Measurements from ENCODE around the gene LRRN2. TPM values are rescaled to one million over a fixed set of nuclear protein-coding genes. Genes with fewer than 3 reads are reported as not detected.

Gene LRRN2
- total RNA-seq, 1 experiment from 2014 or later, result 5.3 TPM

GRCh38 chr1:204628868-204629267 lies 56.7 kb downstream of the LRRN2 start:
- TF ChIP-seq NFATC4 (CRISPR knock-in tag; IDR thresholded peaks at IDR 0.05) (no peak), RORB (CRISPR knock-in tag; IDR thresholded peaks at IDR 0.05) (no peak), PRRX2 (CRISPR knock-in tag; IDR thresholded peaks at IDR 0.05) (no peak), CREM (CRISPR knock-in tag; IDR thresholded peaks at IDR 0.05) (no peak), SP1 (CRISPR knock-in tag; conservative IDR thresholded peaks at IDR 0.05) (no peak), NFE2L1 (CRISPR knock-in tag; IDR thresholded peaks at IDR 0.05) (no peak), RELA (CRISPR knock-in tag; IDR thresholded peaks at IDR 0.05; ENCODE audit: borderline replicate concordance) (no peak), E2F1 (CRISPR knock-in tag; IDR thresholded peaks at IDR 0.05) (no peak), FOXJ3 (CRISPR knock-in tag; IDR thresholded peaks at IDR 0.05; ENCODE audit: borderline replicate concordance) (no peak), ELF4 (CRISPR knock-in tag; IDR thresholded peaks at IDR 0.05; ENCODE audit: low read depth) (no peak), GABPB1 (CRISPR knock-in tag; IDR thresholded peaks at IDR 0.05) (no peak), ATF3 (CRISPR knock-in tag; conservative IDR thresholded peaks at IDR 0.05) (no peak), JUN (CRISPR knock-in tag; IDR thresholded peaks at IDR 0.05) (no peak), FOXP1 (CRISPR knock-in tag; IDR thresholded peaks at IDR 0.05; ENCODE audit: borderline replicate concordance) (no peak), IRF2 (CRISPR knock-in tag; IDR thresholded peaks at IDR 0.05; ENCODE audit: borderline replicate concordance, low read depth) (no peak)
- TF ChIP-seq, protein P1, sequence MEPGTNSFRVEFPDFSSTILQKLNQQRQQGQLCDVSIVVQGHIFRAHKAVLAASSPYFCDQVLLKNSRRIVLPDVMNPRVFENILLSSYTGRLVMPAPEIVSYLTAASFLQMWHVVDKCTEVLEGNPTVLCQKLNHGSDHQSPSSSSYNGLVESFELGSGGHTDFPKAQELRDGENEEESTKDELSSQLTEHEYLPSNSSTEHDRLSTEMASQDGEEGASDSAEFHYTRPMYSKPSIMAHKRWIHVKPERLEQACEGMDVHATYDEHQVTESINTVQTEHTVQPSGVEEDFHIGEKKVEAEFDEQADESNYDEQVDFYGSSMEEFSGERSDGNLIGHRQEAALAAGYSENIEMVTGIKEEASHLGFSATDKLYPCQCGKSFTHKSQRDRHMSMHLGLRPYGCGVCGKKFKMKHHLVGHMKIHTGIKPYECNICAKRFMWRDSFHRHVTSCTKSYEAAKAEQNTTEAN (CRISPR knock-in tag; IDR thresholded peaks at IDR 0.05), result no peak
- TF ChIP-seq, protein P2, sequence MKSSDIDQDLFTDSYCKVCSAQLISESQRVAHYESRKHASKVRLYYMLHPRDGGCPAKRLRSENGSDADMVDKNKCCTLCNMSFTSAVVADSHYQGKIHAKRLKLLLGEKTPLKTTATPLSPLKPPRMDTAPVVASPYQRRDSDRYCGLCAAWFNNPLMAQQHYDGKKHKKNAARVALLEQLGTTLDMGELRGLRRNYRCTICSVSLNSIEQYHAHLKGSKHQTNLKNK (CRISPR knock-in tag; IDR thresholded peaks at IDR 0.05), result no peak
- no peak overlapping the region for H3K4me3 Mint-ChIP-seq
- ChIA-PET CTCF (interaction anchor here (1.8 kb wide), 1 partner anchor 178 kb away, joined by 11 read pairs; no protein-coding TSS in a partner anchor), POLR2A (interaction anchor here (0.5 kb wide), 1 partner anchor 18 kb away, joined by 3 read pairs; no protein-coding TSS in a partner anchor)
- H3K9me3 Mint-ChIP-seq, result peaks cover 7% of the 10 kb centered on the region
- H3K36me3 Mint-ChIP-seq, result peaks cover 6% of the 10 kb centered on the region
- DNase-seq (ENCODE audit: low spot score) (no peak), ATAC-seq (no peak)
- H3K4me1 Mint-ChIP-seq, result peaks cover 24% of the 10 kb centered on the region
- H3K27me3 Mint-ChIP-seq (ENCODE audit: low read depth), result no peaks in the 10 kb centered on the region; the same call in 1 of the 2 replicates
- H3K27ac Mint-ChIP-seq, result no peak overlapping the region

- Mint-ChIP-seq H3K36me3 (peaks cover 6% of the 10 kb centered on the region), H3K9me3 (peaks cover 7% of the 10 kb centered on the region), H3K4me3 (no peak overlapping the region), H3K27ac (no peak overlapping the region), H3K27me3 (ENCODE audit: low read depth) (no peaks in the 10 kb centered on the region; the same call in 1 of the 2 replicates), H3K4me1 (peaks cover 29% of the 10 kb centered on the region)
- DNase-seq (ENCODE audit: low spot score), result no peak
- ChIA-PET CTCF (interaction anchor here (0.9 to 1.9 kb wide), 13 partner anchors 11 to 229 kb away, joined by 3 to 11 read pairs (median 4); no protein-coding TSS in a partner anchor), POLR2A (interaction anchor here (0.6 kb wide), 2 partner anchors 9 to 83 kb away, joined by 3 read pairs; no protein-coding TSS in a partner anchor)
- ATAC-seq, result no peak
- TF ChIP-seq ESRRA (CRISPR knock-in tag; IDR thresholded peaks at IDR 0.05; ENCODE audit: borderline replicate concordance) (no peak), NFE2L1 (CRISPR knock-in tag; IDR thresholded peaks at IDR 0.05) (no peak), ZNF396 (CRISPR knock-in tag; IDR thresholded peaks at IDR 0.05; ENCODE audit: borderline replicate concordance) (no peak), ZNF232 (CRISPR knock-in tag; IDR thresholded peaks at IDR 0.05) (no peak), SP1 (CRISPR knock-in tag; conservative IDR thresholded peaks at IDR 0.05) (no peak), USF2 (CRISPR knock-in tag; IDR thresholded peaks at IDR 0.05) (no peak), MYBL2 (CRISPR knock-in tag; IDR thresholded peaks at IDR 0.05) (no peak), ATF1 (CRISPR knock-in tag; IDR thresholded peaks at IDR 0.05) (no peak), ZNF425 (CRISPR knock-in tag; conservative IDR thresholded peaks at IDR 0.05) (no peak)
- TF ChIP-seq, protein P3, sequence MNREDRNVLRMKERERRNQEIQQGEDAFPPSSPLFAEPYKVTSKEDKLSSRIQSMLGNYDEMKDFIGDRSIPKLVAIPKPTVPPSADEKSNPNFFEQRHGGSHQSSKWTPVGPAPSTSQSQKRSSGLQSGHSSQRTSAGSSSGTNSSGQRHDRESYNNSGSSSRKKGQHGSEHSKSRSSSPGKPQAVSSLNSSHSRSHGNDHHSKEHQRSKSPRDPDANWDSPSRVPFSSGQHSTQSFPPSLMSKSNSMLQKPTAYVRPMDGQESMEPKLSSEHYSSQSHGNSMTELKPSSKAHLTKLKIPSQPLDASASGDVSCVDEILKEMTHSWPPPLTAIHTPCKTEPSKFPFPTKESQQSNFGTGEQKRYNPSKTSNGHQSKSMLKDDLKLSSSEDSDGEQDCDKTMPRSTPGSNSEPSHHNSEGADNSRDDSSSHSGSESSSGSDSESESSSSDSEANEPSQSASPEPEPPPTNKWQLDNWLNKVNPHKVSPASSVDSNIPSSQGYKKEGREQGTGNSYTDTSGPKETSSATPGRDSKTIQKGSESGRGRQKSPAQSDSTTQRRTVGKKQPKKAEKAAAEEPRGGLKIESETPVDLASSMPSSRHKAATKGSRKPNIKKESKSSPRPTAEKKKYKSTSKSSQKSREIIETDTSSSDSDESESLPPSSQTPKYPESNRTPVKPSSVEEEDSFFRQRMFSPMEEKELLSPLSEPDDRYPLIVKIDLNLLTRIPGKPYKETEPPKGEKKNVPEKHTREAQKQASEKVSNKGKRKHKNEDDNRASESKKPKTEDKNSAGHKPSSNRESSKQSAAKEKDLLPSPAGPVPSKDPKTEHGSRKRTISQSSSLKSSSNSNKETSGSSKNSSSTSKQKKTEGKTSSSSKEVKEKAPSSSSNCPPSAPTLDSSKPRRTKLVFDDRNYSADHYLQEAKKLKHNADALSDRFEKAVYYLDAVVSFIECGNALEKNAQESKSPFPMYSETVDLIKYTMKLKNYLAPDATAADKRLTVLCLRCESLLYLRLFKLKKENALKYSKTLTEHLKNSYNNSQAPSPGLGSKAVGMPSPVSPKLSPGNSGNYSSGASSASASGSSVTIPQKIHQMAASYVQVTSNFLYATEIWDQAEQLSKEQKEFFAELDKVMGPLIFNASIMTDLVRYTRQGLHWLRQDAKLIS (CRISPR knock-in tag; IDR thresholded peaks at IDR 0.05; ENCODE audit: borderline replicate concordance), result no peak
- TF ChIP-seq, protein P1 (CRISPR knock-in tag; IDR thresholded peaks at IDR 0.05), result no peak
Observed at GRCh38 chr1:204627436-204627835, 58.1 kb downstream of the LRRN2 start.

Data from WTC11 (cell line).